AG08395 (cell line): Measurements from ENCODE around the gene VSTM2L.
"Not testable (repeated sequence)": the region's sequence is repeated elsewhere in the genome, so short reads cannot be mapped to it uniquely, and the experiment has no call there.

Source experiments
- DNase-seq: peaks from one replicate; pipeline ENCODE4 v3.0.0; 2012; ENCODE audit warnings: mixed read lengths, low spot score

Gene VSTM2L

DNA sequence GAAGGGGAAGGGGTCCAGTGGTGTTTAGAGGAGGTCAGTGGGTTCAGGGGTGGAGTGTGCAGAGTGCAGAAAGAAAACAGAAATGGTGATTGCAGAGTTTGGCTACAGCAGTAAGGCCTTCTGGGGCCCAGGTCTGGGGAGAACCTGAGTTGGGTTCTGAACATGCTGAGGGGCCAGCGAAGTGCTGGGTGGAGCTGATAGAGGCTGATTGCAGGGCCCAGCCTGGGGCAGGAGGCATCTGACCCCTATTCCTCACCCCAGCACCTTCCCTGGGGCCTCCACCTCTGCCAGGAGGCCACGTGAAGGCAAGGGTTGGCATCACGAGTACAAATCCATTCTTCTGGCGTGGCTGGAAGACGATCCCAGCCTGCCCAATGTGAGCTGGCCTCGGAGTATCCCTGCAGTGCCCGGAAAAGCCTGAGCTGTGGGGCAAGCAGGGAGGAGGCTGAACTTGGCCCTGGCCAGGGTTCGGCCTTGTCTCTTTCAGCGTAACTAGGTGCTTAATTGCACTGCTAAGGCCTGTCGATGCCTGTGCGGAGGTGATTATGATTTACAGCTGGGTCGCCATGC, 35.3 kb downstream of the VSTM2L start:
- DNase-seq = no peak

DNA sequence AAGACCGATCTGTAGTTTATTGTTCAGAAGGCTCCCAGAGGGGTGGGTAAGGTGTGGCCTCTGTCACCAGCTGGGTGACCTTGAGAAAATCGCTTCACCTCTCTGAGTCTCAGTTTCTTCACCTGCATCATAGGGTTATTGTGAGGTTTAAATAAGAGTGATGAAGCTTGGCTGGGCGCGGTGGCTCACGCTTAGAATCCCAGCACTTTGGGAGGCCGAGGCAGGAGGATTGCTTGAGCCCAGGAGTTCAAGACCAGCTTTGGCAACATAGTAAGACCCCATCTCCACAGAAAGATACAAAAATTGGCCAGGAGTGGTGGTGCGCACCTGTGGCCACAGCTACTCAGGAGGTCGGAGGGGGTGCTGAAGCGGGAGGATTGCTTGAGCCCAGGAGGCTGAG, 36.0 kb downstream of the VSTM2L start:
- DNase-seq = no peak

DNA sequence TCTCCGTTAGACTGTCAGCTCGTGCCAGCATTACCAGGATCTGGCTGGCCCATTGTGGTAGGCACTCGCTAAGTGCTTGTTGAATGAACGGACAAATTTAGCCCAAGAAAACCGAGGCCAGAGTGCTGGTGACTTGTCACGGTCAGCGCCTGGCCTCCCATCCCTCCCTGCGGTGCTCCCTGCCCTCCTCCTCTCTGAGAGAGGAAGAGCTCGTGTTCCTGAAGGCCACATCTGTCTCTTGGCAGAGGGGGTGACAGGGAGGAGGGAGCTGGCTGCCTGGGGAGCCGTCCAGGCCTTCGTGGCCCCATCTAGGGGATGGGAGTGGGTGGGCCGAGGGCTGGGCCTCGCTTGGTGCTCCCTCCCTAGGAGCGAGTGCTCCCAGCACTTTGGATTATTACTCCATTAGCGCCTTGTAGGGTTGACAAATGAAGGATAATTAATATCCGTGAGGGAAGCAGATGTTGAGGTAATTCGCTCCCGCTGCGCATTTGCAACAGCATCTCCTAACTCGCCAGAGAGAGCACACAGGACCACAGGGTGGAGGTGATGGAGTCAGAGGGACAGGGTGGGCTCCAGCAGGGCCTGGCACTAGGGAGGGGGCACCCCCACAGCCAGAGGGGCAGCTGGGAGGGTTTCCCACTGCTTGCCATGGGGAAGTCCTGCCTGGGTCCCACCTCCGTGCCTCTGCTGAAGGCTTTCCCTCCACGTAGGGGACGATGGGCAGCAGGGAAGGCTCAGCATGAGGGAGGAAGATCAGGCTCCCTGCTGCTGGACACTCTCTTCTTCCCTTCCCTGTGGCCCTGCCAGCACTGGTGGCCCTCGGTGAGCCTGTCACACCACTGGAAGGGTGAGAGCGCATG, 37.0 kb downstream of the VSTM2L start:
- no peak for DNase-seq

DNA sequence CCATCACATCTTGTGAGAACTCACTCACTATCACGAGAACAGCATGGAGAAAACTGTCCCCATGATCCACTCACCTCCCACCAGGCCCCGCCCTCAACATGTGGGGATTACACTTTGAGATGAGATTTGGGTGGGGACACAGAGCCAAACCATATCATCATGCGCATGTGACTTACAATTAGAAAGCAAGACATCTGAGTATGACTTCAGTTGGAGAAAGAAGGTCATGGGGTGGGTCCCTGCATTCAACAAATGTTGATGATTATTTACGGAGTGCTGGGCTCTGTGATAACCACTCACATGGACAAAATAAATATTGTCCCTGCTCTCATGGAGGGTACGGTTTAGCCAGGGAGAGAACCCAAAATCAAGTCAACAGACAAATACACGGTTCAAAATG, 37.9 kb downstream of the VSTM2L start:
- DNase-seq = no peak

DNA sequence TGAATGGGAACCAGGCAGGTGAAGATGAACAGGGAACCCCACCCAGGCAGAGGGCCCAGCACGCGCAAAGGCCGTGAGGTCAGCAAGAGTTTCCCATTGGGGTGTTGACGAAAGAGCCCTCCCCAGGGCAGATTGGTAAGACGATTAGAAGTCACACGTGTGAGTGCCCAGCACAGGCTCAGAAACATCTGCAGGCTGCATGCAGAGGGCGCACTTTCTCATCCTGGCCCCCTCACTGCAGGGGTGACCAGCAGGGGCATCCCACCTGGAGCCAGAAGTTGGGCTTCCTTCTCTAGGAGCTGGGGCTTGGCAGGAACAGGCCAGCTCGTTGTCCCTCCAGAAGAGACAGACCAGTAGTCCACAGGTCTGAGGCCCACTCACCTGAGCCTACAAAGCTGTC, 38.4 kb downstream of the VSTM2L start:
- no peak for DNase-seq

DNA sequence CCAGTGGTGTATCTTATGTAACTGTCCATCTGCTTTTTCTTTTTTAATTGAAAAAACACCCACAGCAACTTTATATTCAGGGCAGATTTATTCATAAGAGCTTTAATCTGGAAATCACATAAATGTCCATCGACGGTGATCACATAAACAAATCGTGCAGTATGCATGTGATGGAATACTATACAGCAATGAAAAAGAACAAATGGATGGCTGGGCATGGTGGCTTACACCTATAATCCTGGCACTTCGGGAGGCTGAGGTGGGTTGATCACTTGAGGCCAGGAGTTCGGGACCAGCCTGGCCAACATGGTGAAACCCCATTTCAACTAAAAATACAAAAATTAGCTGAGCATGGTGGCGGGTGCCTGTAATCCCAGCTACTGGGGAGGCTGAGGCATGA, 39.1 kb downstream of the VSTM2L start:
- DNase-seq = no peak

DNA sequence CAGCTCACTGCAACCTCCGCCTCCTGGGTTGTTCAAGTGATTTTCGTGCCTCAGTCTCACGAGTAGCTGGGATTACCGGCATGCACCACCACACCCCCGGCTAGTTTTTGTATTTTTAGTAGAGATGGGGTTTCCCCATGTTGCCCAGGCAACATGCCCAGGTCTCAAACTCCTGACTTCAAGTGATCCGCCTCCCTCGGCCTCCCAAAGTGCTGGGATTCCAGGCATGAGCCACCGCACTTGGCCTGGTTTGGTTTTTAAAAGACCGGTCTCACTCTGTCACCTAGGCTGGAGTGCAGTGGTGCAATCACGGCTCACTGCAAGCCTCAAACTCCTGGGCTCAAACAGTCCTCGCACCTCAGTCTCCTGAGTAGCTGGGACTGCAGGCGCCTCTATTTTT, 40.1 kb downstream of the VSTM2L start:
- no peak for DNase-seq

DNA sequence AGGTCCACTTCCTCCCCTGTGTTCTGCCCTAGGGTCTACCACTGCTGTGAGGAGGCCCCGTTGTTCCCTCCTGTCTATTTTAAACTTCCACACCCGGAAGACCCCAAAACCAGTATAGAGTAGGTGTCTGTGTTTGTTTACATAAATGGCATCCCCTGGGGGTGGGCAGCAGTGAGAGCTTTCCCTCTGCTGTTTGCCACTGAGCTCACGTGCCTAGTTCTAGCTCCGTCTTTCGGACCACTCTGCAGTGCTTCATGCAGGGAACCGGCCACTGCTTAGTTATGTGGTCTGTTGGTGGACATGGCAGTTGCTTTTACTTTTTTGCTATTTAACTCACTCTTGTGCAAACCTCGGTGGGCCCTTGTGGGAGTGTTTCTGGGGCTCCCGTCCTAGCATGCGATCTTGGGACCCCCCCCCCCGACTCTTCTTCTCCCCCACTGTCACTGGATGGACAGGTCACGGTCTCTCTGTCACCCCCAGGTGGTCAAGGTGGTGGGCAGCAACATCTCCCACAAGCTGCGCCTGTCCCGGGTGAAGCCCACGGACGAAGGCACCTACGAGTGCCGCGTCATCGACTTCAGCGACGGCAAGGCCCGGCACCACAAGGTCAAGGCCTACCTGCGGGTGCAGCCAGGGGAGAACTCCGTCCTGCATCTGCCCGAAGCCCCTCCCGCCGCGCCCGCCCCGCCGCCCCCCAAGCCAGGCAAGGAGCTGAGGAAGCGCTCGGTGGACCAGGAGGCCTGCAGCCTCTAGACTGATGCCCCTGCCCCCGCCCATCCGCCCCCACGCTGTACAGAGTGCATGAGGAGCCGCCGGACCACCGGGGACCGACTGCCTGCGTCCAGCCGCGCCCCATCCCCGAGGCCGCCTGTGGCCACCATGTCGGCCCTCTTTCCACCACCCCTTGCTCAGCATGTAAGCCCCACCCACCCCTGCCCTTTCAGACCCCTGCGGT, 40.9 kb downstream of the VSTM2L start:
- no peak for DNase-seq

DNA sequence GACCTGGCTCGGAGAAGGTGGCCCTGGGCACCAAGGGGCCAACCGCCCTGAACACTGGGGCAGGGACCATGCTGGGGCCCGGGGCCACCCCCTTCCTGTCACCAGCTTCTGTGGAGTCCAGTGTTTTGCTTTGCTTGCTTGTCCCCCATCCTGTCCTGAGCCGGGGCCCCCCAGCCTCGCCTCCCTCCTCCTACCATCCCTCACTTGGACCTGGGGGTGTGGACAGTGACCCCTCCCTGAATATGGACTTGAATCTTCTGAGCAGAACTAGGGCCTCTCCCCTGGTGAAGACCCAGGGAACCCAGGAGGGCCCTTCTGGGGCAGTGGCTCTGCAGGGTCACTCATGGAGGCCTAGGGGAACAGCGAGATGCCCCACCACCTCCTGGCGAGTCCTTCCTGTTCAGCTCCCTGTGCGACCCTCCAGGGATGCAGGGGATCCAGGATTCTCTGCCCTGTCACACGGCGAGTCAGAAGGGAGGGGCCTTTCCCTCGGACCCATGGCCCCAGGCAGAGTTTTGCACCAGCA, 41.6 kb downstream of the VSTM2L start:
- no peak for DNase-seq

DNA sequence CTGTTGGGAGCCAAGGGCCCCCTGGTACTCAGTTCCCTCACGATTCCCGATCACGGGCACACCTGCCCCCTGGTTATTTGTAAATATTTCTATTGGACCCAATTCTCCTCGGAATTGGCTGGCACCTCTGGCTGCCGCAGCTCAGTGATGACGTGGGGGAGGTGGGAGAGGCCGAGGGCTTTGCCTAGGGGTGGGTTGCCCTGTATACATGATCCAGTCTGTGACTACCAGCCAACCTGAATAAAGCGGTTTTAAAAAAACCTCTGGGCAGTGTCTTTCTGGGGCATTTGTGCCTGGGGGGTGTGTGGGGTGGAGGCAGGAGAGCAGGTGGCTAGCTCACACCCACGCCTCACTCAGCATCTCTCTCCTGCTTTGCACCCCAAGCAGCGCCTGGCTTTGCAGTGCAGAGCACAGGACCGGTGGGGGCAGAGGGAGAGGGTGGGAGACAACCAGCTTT, 42.2 kb downstream of the VSTM2L start:
- DNase-seq = no peak

DNA sequence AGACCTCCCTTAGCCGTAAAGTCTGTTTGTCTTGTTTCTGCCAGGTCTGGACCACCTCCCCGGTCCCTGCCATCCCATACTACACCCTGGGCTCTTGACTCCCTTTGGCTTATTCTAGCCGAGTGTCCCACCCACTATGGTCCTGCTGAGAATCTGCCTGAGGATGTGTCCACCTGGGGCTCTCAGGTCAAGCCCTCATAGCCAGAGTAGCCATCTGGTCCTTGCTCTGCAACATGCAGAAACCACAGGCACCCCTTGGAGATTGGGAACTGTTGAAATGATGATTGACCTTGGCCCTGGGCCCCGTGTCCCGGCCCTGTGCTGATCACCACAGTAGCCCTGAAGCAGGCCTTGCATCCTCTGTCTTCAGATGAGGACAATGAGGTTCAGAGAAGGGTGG, 44.0 kb downstream of the VSTM2L start:
- DNase-seq = no peak

DNA sequence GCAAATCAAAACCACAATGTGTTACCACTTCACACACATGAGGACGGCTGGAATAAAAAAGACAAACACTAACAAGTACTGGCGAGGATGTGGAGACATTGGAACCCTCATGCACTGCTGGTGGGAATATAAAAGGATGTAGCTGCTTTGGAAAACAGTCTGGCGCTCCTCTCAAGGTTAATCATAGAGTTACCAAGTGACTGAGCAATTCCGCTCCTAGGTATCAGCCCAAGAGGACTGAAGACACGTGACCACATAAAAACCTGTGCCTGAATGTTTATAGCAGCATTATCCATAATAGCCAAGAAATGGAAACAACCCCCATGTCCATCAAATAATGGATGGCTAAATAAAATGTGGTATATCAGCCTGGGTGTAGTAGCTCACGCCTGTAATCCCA, 45.0 kb downstream of the VSTM2L start:
- no peak for DNase-seq

DNA sequence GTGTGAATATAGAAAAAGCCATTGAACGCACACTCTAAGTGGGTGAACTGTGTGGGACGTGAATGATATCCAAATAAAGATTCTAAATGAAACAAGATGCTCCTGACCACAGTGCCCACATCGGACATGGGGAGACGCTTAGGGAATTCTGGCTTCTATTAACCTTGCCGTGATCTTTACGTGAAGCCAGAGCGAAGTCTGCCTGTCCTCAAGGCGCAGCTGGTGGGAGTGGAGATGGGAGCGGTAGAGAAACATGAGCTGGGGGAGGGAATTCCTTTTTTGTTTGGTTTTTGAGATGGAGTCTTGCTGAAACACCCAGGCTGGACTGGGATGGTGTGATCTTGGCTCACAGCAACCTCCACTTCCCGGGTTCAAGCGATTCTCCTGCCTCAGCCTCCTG, 46.0 kb downstream of the VSTM2L start:
- no peak for DNase-seq

DNA sequence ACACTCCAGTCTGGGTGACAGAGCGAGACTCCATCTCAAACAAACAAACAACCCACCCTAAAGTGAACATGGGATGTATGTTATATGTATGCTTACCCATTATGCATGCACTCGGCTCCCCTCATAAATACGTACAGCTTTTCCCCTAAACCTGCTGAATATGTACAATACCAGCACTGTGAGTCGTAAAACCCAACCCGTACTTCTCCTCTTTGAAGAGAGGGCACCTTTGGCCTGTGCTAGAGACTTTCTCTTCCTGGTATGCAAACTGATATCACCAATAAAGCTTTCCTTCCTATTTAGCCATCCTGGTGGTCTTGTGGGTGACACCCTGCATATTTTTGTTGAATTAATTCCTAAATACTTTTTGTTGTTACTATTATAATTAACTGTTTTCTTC, 51.3 kb downstream of the VSTM2L start:
- DNase-seq = no peak

DNA sequence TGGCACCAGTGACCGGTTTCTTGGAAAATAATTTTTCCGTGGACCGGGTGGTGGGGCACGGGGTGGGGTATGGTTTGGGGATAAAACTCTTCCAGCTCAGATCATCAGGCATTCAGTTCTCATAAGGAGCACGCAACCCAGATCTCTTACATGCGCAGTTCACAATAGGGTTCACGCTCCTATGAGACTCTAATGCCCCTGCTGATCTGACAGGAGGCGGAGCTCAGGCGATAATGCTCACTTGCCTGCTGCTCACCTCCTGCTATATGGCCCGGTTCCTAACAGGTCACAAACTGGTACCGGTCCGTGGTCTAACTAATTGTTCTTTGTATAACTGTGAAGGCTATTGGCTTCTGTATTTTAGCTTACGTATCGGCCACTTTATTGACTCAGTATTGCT, 51.7 kb downstream of the VSTM2L start:
- DNase-seq = no peak

DNA sequence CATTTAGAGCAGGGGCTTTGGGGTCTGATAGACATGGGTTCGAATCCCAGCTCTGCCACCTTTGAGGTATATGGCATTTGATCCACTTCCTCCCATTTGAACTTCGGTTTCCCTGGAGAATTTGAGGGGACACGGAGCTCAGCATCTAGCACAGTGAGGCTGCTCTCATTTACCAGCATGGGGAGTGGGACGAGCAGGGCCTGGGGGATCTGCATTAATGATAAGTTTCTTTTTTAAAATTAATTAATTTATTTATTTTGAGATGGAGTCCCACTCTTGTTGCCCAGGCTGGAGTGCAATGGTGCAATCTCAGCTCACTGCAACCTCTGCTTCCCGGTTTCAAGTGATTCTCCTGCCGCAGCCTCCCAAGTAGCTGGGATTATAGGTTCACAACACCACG, 52.6 kb downstream of the VSTM2L start:
- no peak for DNase-seq

DNA sequence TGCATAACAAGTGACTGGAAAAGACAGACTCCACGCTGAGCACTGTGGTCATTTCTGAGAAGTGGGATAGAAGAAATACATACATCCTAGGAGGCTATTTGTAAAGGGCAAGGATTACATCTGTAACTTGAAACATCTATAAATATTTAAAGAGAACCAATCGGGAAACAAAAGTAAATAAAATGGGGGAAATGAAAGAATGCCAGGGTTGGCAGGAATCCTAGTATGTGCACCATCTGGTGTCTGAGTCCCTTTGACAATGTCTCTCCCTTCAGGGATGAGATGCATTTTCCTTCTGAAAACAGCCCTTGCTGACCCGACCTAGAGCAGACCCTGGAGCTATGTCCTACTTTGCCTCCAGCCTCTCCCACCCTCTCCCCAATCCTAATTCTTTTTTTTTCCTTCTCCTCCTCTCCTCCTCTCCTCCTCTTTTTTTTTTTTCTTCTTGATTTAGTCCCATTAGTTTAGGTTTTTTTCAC, 53.2 kb downstream of the VSTM2L start:
- DNase-seq = no peak

DNA sequence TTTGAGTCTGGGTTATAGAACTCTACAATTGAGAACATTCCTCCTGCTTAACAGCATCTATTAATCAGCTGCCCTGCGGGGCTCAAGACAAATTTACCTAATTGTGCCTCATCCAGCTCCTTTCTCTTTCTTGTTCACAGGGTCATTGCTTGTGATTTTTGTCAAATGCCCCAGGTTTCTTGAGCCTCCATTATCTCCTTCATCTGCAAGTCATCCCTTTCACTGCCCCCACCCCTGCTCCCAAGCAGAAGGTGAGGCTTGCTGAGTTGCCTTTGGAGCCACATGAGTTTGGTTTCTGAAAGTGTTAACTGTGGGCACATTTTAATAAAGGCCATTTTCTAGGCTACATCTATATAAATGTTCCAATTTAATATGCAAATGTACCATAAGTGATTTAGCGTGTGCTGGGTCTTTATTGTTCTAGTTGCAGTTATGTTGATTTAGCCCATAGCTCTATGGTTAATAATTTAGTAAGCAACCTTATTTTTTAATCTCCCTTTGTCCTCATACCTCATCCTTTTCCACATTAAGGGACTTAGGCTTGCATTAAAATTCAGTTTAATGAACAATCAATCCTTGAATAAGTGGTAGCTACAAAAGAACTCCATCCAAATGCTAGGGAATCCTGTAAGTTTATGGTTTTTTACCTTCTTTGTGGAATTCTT, 56.1 kb downstream of the VSTM2L start:
- no peak for DNase-seq

DNA sequence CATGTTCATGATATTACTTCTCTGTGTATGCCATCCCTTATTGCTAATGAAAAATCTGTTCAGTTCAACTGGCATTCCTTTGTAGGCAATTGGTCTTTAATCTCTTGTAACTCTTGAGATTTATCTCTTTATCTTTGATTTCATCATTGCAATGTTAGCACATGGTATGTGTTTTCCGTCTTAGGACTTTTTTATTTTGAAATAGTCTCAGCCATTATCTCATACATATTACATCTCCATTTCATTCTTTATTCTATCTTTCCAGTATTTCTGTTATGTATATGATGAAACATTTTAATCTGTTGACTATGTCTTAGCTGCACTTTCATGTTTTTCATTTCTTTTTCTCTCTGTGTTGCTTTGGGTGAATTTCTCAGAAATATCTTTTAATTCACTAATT, 58.1 kb downstream of the VSTM2L start:
- DNase-seq = no peak

DNA sequence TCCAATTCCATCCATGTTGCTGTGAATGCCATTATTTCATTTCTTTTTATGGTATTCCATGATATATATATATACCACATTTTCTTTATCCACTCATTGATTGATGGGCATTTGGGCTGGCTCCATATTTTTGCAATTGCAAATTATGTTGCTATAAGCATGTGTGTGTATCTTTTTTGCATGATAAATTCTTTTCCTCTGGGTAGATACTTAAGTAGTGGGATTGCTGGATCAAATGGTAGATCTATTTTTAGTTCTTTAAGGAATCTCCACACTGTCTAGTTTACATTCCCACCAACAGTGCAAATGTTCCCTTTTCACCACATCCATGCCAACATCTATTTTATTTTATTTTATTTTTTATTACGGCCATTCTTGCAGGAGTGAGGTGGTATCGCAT, 60.6 kb downstream of the VSTM2L start:
- DNase-seq = not testable (repeated sequence)

DNA sequence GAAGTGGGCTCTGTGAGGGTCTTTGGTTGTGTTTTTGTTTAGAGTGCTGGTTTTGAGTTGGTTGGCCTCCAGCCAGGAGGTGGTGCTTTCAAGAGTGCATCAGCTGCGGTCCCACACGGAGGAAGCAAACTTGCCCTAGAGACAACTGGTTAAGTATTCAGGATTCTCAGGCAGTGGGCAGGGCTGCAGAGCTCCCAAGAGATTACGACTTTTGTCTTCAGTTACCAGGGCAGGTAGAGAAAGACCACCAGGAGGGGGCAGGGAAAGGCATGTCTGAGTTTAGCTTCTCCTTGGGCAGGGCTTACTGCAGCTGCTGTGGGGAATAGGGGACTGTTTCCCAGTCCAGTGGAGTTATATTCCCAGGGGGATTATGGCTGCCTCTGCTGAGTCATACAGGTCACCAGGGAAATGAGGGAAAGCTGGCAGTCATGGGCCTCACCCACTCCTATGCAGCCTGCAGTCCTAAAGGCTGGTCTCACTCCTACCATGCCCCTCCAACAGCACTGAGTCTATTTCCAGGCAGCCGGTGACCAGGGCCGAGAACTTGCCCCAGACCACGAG, 66.0 kb downstream of the VSTM2L start:
- DNase-seq = no peak
